GM21447 (cell line): ENCODE results near the gene NR4A3.

Source experiments
- ATAC-seq: cut with Tn5 transposase; IDR thresholded peaks from one replicate; pipeline ENCODE4 v1.9.1; 2021; ENCODE audit not compliant: unreplicated experiment

Gene NR4A3

GRCh38 chr9:99813739-99814138 is 7.9 kb upstream of the NR4A3 start:
- no peak for ATAC-seq

- no peak for ATAC-seq
These were observed 7.3 kb upstream of the NR4A3 start for GRCh38 chr9:99814359-99814758.

GRCh38 chr9:99816392-99816791 is 5.3 kb upstream of the NR4A3 start:
- no peak for ATAC-seq

GRCh38 chr9:99818500-99818899 is 3.2 kb upstream of the NR4A3 start:
- no peak for ATAC-seq

GRCh38 chr9:99819123-99819855 is 2.4 kb upstream of the NR4A3 start:
- ATAC-seq: peak; percentile 41

GRCh38 chr9:99819856-99820684 is 1.6 kb upstream of the NR4A3 start:
- ATAC-seq: peak; percentile 41

GRCh38 chr9:99820685-99821395 is 845 bp upstream of the NR4A3 start:
- ATAC-seq: no peak

GRCh38 chr9:99822109-99822805 is 572 bp downstream of the NR4A3 start:
- no peak for ATAC-seq

GRCh38 chr9:99822806-99823591 is 1.3 kb downstream of the NR4A3 start:
- ATAC-seq: no peak

- ATAC-seq: no peak
These were observed 2.1 kb downstream of the NR4A3 start for GRCh38 chr9:99823681-99824377.

- ATAC-seq: no peak
These were observed 2.9 kb downstream of the NR4A3 start for GRCh38 chr9:99824378-99825171.

- ATAC-seq: no peak
These were observed 3.7 kb downstream of the NR4A3 start for GRCh38 chr9:99825172-99826046.

- no peak for ATAC-seq
These were observed 4.9 kb downstream of the NR4A3 start for GRCh38 chr9:99826579-99826978.

- ATAC-seq: no peak
These were observed 5.6 kb downstream of the NR4A3 start for GRCh38 chr9:99827244-99827643.

GRCh38 chr9:99828054-99828416 is 6.3 kb downstream of the NR4A3 start:
- ATAC-seq: no peak

GRCh38 chr9:99828417-99829176 is 6.9 kb downstream of the NR4A3 start:
- no peak for ATAC-seq

- no peak for ATAC-seq
These were observed 10.3 kb downstream of the NR4A3 start for GRCh38 chr9:99831857-99832557.
